GM23338 (cell line): ENCODE data around the gene PHTF2. TPM values are rescaled to one million over a fixed set of nuclear protein-coding genes. Genes with fewer than 3 reads are reported as not detected.
A peak's percentile ranks its signal among the peaks of the same experiment; 100 is the strongest.

Experiments used
- ATAC-seq: fragments of 200-7000 bp; cut with Tn5 transposase; 3 replicates; pipeline ENCODE4 v1.9.1; 2020
- DNase-seq: peaks from one replicate; pipeline ENCODE4 v3.0.0-alpha.2; 2015; ENCODE audit warnings: low spot score
- H2AFZ ChIP-seq: fragments of 200-600 bp; sonication (generic); 2 replicates; pipeline ENCODE4 v1.8.0; 2016; ENCODE audit warnings: antibody characterized with exemption, mild to moderate bottlenecking, moderate library complexity
- H3F3A ChIP-seq: fragments of 200-600 bp; sonication (generic); replicated peaks from 2 replicates; pipeline ENCODE4 v1.8.0; 2017; ENCODE audit warnings: antibody characterized with exemption, mixed run types, low read depth
- H3K27ac ChIP-seq: fragments of 200-600 bp; sonication (generic); 2 replicates; pipeline ENCODE4 v1.6.1; 2016; ENCODE audit warnings: low read depth
- H3K27me3 ChIP-seq: fragments of 200-600 bp; sonication (generic); 2 replicates; pipeline ENCODE4 v1.8.0; 2016; ENCODE audit warnings: mild to moderate bottlenecking, mixed run types, moderate library complexity; ENCODE audit not compliant: insufficient read depth
- H3K36me3 ChIP-seq: fragments of 200-600 bp; sonication (generic); 2 replicates; pipeline ENCODE4 v1.8.0; 2016; ENCODE audit warnings: mild to moderate bottlenecking; ENCODE audit not compliant: insufficient read depth
- H3K4me1 ChIP-seq: fragments of 200-600 bp; sonication (generic); 2 replicates; pipeline ENCODE4 v1.8.0; 2016; ENCODE audit warnings: mild to moderate bottlenecking, moderate library complexity; ENCODE audit not compliant: insufficient read depth
- H3K4me2 ChIP-seq: fragments of 200-600 bp; sonication (generic); 2 replicates; pipeline ENCODE4 v1.7.1; 2017; ENCODE audit warnings: mixed run types
- H3K4me3 ChIP-seq: fragments of 200-600 bp; sonication (generic); 2 replicates; pipeline ENCODE4 v1.6.1; 2016; ENCODE audit warnings: mixed run types
- H3K79me2 ChIP-seq: fragments of 200-600 bp; sonication (generic); replicated peaks from 2 replicates; pipeline ENCODE4 v1.8.0; 2017; ENCODE audit warnings: mild to moderate bottlenecking; ENCODE audit not compliant: insufficient read depth
- H3K9me2 ChIP-seq: fragments of 200-600 bp; sonication (generic); 2 replicates; pipeline ENCODE4 v1.8.0; 2017; ENCODE audit not compliant: insufficient read depth
- H4K20me1 ChIP-seq: fragments of 200-600 bp; sonication (generic); replicated peaks from 2 replicates; pipeline ENCODE4 v1.8.0; 2017; ENCODE audit warnings: mild to moderate bottlenecking; ENCODE audit not compliant: insufficient read depth
- H3K27ac Mint-ChIP-seq: 2 replicates; pipeline ENCODE4 v1.8.0; 2020; ENCODE audit warnings: inconsistent platforms, mild to moderate bottlenecking, moderate library complexity, mixed read lengths
- H3K27me3 Mint-ChIP-seq: 3 replicates; pipeline ENCODE4 v1.8.0; 2022; ENCODE audit warnings: low read depth, mild to moderate bottlenecking, moderate library complexity, mixed read lengths, inconsistent platforms; ENCODE audit not compliant: insufficient read depth, poor library complexity
- H3K36me3 Mint-ChIP-seq: 3 replicates; pipeline ENCODE4 v1.8.0; 2021; ENCODE audit warnings: low read depth, mild to moderate bottlenecking, inconsistent platforms, moderate library complexity, mixed read lengths
- H3K4me1 Mint-ChIP-seq: 3 replicates; pipeline ENCODE4 v1.8.0; 2020; ENCODE audit warnings: mild to moderate bottlenecking, inconsistent platforms, mixed read lengths
- H3K4me3 Mint-ChIP-seq: 3 replicates; pipeline ENCODE4 v1.8.0; 2021; ENCODE audit warnings: moderate library complexity, mild to moderate bottlenecking, inconsistent platforms, mixed read lengths
- H3K9me3 Mint-ChIP-seq: 3 replicates; pipeline ENCODE4 v1.8.0; 2020; ENCODE audit warnings: moderate library complexity, mild to moderate bottlenecking, inconsistent platforms, mixed read lengths
- CREB1 ChIP-seq: fragments of 250-450 bp; sonication (Bioruptor Pico); IDR thresholded peaks from 2 replicates; pipeline ENCODE4 v1.5.0; 2020; ENCODE audit warnings: low read depth, mild to moderate bottlenecking, moderate library complexity
- JUNB ChIP-seq: IDR thresholded peaks from one replicate; pipeline ENCODE4 v1.6.1; 2016; ENCODE audit warnings: antibody characterized with exemption; ENCODE audit not compliant: unreplicated experiment
- ZNF114 ChIP-seq: fragments of 250-450 bp; sonication (Bioruptor Pico); IDR thresholded peaks from 2 replicates; pipeline ENCODE4 v1.5.0; 2020; ENCODE audit warnings: mild to moderate bottlenecking, moderate library complexity
- ZNF331 ChIP-seq: fragments of 250-450 bp; sonication (Bioruptor Pico); IDR thresholded peaks from 2 replicates; pipeline ENCODE4 v1.5.0; 2020; ENCODE audit warnings: low read depth, mild to moderate bottlenecking, moderate library complexity
- polyA plus RNA-seq: library from polyadenylated mRNA; unstranded; fragments of >200 nt; fragmentation: Nextera tagmentation; extraction: Ambion mirVana; gene quantifications from 2 replicates; pipeline ENCODE4 v1.2.1, GENCODE V29; 2016
- total RNA-seq: library from RNA; depleted of rRNA; stranded (reverse); fragments of >200 nt; shearing (Covaris generic); gene quantifications from 2 replicates; pipeline ENCODE4 v1.2.3, GENCODE V29; 2014
- TF ChIP-seq, protein P1 (sequence below): IDR thresholded peaks from one replicate; pipeline ENCODE4 v1.6.1; 2018; ENCODE audit warnings: antibody characterized with exemption; ENCODE audit not compliant: unreplicated experiment
- TF ChIP-seq, protein P2 (sequence below), 2 experiments: fragments of 200-600 bp in 1 of 2; sonication (generic) in 1 of 2; conservative IDR thresholded peaks; 2 replicates each; pipeline versions ENCODE4 v1.5.1 to v1.6.1; 2016 to 2017; ENCODE audit warnings: antibody characterized with exemption in 2 of 2, low read depth in 2 of 2, mild to moderate bottlenecking in 2 of 2, moderate library complexity in 1 of 2
- TF ChIP-seq, protein P3 (sequence below): fragments of 250-450 bp; sonication (Bioruptor Pico); IDR thresholded peaks from 2 replicates; pipeline ENCODE4 v1.5.0; 2020; ENCODE audit warnings: mild to moderate bottlenecking, moderate library complexity
- TF ChIP-seq, protein P4 (sequence below): IDR thresholded peaks from 2 replicates; pipeline ENCODE4 v1.6.1; 2016; ENCODE audit warnings: antibody characterized with exemption

Gene PHTF2
- total and polyA plus RNA-seq, 2 experiments from 2014 or later = 14.6 to 24.1 TPM

DNA sequence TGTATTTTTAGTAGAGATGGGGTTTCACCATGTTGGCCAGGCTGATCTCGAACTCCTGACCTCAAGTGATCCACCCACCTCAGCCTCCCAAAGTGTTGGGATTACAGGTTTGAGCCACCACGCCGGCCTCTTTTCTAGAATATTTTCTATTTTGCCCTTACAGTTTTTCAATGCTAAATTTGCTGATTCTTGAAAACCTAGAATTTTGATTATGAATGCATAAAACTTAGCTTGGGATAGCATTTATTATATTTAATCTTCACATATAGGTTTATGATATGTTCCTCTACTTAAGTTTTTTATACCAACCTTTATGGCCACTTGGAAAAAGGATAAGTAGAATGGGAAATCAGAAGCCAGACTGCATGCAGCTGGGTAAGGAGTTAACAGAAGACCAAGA, 2.5 kb upstream of the PHTF2 start (continued):
- TF ChIP-seq, protein P1, sequence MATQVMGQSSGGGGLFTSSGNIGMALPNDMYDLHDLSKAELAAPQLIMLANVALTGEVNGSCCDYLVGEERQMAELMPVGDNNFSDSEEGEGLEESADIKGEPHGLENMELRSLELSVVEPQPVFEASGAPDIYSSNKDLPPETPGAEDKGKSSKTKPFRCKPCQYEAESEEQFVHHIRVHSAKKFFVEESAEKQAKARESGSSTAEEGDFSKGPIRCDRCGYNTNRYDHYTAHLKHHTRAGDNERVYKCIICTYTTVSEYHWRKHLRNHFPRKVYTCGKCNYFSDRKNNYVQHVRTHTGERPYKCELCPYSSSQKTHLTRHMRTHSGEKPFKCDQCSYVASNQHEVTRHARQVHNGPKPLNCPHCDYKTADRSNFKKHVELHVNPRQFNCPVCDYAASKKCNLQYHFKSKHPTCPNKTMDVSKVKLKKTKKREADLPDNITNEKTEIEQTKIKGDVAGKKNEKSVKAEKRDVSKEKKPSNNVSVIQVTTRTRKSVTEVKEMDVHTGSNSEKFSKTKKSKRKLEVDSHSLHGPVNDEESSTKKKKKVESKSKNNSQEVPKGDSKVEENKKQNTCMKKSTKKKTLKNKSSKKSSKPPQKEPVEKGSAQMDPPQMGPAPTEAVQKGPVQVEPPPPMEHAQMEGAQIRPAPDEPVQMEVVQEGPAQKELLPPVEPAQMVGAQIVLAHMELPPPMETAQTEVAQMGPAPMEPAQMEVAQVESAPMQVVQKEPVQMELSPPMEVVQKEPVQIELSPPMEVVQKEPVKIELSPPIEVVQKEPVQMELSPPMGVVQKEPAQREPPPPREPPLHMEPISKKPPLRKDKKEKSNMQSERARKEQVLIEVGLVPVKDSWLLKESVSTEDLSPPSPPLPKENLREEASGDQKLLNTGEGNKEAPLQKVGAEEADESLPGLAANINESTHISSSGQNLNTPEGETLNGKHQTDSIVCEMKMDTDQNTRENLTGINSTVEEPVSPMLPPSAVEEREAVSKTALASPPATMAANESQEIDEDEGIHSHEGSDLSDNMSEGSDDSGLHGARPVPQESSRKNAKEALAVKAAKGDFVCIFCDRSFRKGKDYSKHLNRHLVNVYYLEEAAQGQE = no peak
- TF ChIP-seq JUNB (no peak), ZNF114 (CRISPR knock-in tag) (no peak)
- TF ChIP-seq, protein P2, sequence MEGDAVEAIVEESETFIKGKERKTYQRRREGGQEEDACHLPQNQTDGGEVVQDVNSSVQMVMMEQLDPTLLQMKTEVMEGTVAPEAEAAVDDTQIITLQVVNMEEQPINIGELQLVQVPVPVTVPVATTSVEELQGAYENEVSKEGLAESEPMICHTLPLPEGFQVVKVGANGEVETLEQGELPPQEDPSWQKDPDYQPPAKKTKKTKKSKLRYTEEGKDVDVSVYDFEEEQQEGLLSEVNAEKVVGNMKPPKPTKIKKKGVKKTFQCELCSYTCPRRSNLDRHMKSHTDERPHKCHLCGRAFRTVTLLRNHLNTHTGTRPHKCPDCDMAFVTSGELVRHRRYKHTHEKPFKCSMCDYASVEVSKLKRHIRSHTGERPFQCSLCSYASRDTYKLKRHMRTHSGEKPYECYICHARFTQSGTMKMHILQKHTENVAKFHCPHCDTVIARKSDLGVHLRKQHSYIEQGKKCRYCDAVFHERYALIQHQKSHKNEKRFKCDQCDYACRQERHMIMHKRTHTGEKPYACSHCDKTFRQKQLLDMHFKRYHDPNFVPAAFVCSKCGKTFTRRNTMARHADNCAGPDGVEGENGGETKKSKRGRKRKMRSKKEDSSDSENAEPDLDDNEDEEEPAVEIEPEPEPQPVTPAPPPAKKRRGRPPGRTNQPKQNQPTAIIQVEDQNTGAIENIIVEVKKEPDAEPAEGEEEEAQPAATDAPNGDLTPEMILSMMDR (conservative IDR thresholded peaks at IDR 0.05; ENCODE audit: low read depth in 2 of 2) = no peak

DNA sequence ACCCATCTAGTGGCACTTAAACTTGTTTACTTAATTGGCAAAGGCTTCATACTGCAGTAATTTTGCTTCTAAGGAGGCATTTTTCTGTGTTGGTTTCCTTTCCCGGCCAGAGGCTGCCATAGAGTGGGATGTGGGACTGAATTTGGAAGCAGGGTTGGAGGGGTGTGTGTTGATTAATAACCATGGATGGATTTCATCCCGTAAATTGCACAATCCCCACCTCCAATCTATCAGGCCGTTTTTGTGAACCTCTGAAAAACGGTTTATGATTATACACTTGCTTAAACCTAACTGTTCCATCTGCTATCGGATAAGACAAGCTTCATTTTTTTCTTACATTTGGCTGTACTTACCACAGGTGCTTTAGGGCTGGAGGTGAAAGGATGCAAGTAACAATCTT, 1.6 kb upstream of the PHTF2 start:
- no peaks in the 10 kb centered on the region for H3F3A ChIP-seq
- Mint-ChIP-seq H3K4me1 (peaks cover 13% of the 10 kb centered on the region), H3K4me3 (peak overlapping the region; percentile 92), H3K27ac (no peak overlapping the region), H3K9me3 (no peaks in the 10 kb centered on the region), H3K27me3 (peaks cover 9% of the 10 kb centered on the region), H3K36me3 (peaks cover 5% of the 10 kb centered on the region; the same call in 2 of the 3 replicates)
- no peak for ATAC-seq
- no peaks in the 10 kb centered on the region for H3K36me3 ChIP-seq
- H4K20me1 ChIP-seq = peaks cover 11% of the 10 kb centered on the region; the same call in 1 of the 2 replicates
- H3K4me2 ChIP-seq = peak overlapping the region; percentile 95
- H3K79me2 ChIP-seq = peaks cover 54% of the 10 kb centered on the region
- no peaks in the 10 kb centered on the region for H3K27me3 ChIP-seq
- DNase-seq = no peak
- H3K27ac ChIP-seq = no peak overlapping the region
- peaks cover 25% of the 10 kb centered on the region for H3K4me1 ChIP-seq
- H3K9me2 ChIP-seq = no peaks in the 10 kb centered on the region
- TF ChIP-seq, protein P2 (conservative IDR thresholded peaks at IDR 0.05; ENCODE audit: low read depth in 2 of 2) = no peak
- TF ChIP-seq CREB1 (CRISPR knock-in tag) (no peak), ZNF331 (CRISPR knock-in tag) (no peak)
- TF ChIP-seq, protein P3, sequence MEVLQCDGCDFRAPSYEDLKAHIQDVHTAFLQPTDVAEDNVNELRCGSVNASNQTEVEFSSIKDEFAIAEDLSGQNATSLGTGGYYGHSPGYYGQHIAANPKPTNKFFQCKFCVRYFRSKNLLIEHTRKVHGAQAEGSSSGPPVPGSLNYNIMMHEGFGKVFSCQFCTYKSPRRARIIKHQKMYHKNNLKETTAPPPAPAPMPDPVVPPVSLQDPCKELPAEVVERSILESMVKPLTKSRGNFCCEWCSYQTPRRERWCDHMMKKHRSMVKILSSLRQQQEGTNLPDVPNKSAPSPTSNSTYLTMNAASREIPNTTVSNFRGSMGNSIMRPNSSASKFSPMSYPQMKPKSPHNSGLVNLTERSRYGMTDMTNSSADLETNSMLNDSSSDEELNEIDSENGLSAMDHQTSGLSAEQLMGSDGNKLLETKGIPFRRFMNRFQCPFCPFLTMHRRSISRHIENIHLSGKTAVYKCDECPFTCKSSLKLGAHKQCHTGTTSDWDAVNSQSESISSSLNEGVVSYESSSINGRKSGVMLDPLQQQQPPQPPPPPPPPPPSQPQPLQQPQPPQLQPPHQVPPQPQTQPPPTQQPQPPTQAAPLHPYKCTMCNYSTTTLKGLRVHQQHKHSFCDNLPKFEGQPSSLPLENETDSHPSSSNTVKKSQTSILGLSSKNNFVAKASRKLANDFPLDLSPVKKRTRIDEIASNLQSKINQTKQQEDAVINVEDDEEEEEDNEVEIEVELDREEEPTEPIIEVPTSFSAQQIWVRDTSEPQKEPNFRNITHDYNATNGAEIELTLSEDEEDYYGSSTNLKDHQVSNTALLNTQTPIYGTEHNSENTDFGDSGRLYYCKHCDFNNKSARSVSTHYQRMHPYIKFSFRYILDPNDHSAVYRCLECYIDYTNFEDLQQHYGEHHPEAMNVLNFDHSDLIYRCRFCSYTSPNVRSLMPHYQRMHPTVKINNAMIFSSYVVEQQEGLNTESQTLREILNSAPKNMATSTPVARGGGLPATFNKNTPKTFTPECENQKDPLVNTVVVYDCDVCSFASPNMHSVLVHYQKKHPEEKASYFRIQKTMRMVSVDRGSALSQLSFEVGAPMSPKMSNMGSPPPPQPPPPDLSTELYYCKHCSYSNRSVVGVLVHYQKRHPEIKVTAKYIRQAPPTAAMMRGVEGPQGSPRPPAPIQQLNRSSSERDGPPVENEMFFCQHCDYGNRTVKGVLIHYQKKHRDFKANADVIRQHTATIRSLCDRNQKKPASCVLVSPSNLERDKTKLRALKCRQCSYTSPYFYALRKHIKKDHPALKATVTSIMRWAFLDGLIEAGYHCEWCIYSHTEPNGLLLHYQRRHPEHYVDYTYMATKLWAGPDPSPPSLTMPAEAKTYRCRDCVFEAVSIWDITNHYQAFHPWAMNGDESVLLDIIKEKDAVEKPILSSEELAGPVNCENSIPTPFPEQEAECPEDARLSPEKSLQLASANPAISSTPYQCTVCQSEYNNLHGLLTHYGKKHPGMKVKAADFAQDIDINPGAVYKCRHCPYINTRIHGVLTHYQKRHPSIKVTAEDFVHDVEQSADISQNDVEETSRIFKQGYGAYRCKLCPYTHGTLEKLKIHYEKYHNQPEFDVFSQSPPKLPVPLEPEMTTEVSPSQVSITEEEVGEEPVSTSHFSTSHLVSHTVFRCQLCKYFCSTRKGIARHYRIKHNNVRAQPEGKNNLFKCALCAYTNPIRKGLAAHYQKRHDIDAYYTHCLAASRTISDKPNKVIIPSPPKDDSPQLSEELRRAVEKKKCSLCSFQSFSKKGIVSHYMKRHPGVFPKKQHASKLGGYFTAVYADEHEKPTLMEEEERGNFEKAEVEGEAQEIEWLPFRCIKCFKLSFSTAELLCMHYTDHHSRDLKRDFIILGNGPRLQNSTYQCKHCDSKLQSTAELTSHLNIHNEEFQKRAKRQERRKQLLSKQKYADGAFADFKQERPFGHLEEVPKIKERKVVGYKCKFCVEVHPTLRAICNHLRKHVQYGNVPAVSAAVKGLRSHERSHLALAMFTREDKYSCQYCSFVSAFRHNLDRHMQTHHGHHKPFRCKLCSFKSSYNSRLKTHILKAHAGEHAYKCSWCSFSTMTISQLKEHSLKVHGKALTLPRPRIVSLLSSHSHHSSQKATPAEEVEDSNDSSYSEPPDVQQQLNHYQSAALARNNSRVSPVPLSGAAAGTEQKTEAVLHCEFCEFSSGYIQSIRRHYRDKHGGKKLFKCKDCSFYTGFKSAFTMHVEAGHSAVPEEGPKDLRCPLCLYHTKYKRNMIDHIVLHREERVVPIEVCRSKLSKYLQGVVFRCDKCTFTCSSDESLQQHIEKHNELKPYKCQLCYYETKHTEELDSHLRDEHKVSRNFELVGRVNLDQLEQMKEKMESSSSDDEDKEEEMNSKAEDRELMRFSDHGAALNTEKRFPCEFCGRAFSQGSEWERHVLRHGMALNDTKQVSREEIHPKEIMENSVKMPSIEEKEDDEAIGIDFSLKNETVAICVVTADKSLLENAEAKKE (CRISPR knock-in tag) = no peak
- TF ChIP-seq, protein P4, sequence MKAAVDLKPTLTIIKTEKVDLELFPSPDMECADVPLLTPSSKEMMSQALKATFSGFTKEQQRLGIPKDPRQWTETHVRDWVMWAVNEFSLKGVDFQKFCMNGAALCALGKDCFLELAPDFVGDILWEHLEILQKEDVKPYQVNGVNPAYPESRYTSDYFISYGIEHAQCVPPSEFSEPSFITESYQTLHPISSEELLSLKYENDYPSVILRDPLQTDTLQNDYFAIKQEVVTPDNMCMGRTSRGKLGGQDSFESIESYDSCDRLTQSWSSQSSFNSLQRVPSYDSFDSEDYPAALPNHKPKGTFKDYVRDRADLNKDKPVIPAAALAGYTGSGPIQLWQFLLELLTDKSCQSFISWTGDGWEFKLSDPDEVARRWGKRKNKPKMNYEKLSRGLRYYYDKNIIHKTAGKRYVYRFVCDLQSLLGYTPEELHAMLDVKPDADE = no peak
- H3K4me3 ChIP-seq = peak overlapping the region; percentile 87
- H2AFZ ChIP-seq = no peak overlapping the region
